Loucy (cell line): ENCODE results near the gene S100A9.
"Not testable (repeated sequence)": the region's sequence is repeated elsewhere in the genome, so short reads cannot be mapped to it uniquely, and the experiment has no call there.

Experiments
- H2AFZ ChIP-seq: fragments of 200-600 bp; sonication (generic); 2 replicates; pipeline ENCODE4 v1.6.0; 2016; ENCODE audit warnings: antibody characterized with exemption, mild to moderate bottlenecking, low read length, moderate library complexity
- H3F3A ChIP-seq: fragments of 200-600 bp; 2 replicates; pipeline ENCODE4 v1.6.0; 2016; ENCODE audit warnings: antibody characterized with exemption, low read depth, mild to moderate bottlenecking
- H3K27me3 ChIP-seq: fragments of 200-600 bp; sonication (generic); 2 replicates; pipeline ENCODE4 v1.6.1; 2014; ENCODE audit warnings: low read length, mild to moderate bottlenecking; ENCODE audit not compliant: insufficient read depth, poor library complexity, severe bottlenecking
- H3K36me3 ChIP-seq: fragments of 200-600 bp; sonication (generic); 2 replicates; pipeline ENCODE4 v1.6.1; 2016; ENCODE audit warnings: low read length; ENCODE audit not compliant: insufficient read depth
- H3K4me1 ChIP-seq: fragments of 200-600 bp; sonication (generic); 2 replicates; pipeline ENCODE4 v1.5.1; 2014; ENCODE audit warnings: low read length, mild to moderate bottlenecking; ENCODE audit not compliant: insufficient read depth, poor library complexity, severe bottlenecking
- H3K4me2 ChIP-seq: fragments of 200-600 bp; sonication (generic); 2 replicates; pipeline ENCODE4 v1.6.0; 2014; ENCODE audit warnings: antibody characterized with exemption, low read length, low read depth, mild to moderate bottlenecking; ENCODE audit not compliant: poor library complexity, severe bottlenecking
- H3K4me3 ChIP-seq: fragments of 200-600 bp; sonication (generic); 2 replicates; pipeline ENCODE4 v1.5.1; 2014; ENCODE audit warnings: low read length, mild to moderate bottlenecking, mixed read lengths; ENCODE audit not compliant: poor library complexity, severe bottlenecking
- H3K79me2 ChIP-seq: fragments of 200-600 bp; sonication (generic); 2 replicates; pipeline ENCODE4 v1.6.1; 2014; ENCODE audit warnings: low read length; ENCODE audit not compliant: insufficient read depth
- H3K9ac ChIP-seq: fragments of 200-600 bp; sonication (generic); 2 replicates; pipeline ENCODE4 v1.6.0; 2014; ENCODE audit warnings: mild to moderate bottlenecking, low read depth, low read length, moderate library complexity; ENCODE audit not compliant: poor library complexity, severe bottlenecking
- H3K9me2 ChIP-seq: fragments of 200-600 bp; sonication (generic); replicated peaks from 2 replicates; pipeline ENCODE4 v1.6.1; 2016; ENCODE audit warnings: low read depth, low read length, mixed read lengths
- H3K9me3 ChIP-seq: fragments of 200-600 bp; sonication (generic); 2 replicates; pipeline ENCODE4 v1.6.1; 2014; ENCODE audit warnings: mild to moderate bottlenecking, antibody characterized with exemption, low read length, low read depth; ENCODE audit not compliant: insufficient read depth
- H4K20me1 ChIP-seq: fragments of 200-600 bp; sonication (generic); 2 replicates; pipeline ENCODE4 v1.6.0; 2014; ENCODE audit warnings: antibody characterized with exemption, low read length, mild to moderate bottlenecking; ENCODE audit not compliant: insufficient read depth, poor library complexity, severe bottlenecking
- EZH2phosphoT487 ChIP-seq: fragments of 200-600 bp; IDR thresholded peaks from 2 replicates; pipeline ENCODE4 v1.6.1; 2018; ENCODE audit warnings: antibody characterized with exemption, mild to moderate bottlenecking, moderate library complexity, borderline replicate concordance
- TF ChIP-seq, protein P1 (sequence below): fragments of 200-600 bp; sonication (generic); conservative IDR thresholded peaks from 2 replicates; pipeline ENCODE4 v1.5.1; 2014; ENCODE audit warnings: mild to moderate bottlenecking, antibody characterized with exemption, low read length

Gene S100A9

DNA sequence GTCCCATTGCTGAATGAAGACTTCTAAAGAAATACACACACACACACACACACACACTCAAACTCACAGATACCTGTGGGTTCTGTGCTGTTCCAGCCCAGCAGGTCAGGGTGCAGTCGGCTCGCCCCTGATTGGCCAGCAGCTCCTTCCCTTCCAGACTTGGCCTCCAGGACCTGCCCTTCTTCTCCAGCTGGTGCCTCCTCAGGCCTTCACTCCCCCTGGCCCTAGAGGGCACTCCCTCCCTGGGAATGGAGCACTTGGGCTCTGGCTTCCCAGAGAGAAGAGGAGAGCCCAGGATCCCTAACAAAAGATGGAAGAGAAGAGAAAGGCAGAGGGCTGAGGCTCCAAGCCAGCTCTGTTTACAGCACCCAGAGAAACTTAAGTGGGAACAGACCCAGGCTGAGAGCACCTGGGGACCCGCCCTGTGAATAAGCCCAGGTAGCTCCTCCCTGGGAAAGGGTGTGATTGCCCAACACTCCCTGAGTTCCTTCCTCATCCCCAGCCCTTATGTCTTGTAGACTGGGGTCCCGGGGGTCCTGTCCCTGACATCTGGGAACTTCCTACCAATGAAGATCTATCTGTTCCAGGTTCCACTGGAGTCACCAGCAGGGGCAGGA lies 45.0 kb upstream of the S100A9 start, which contains the start of gene PGLYRP3:
Gene PGLYRP3 (minus strand): TSS at position 383 of the 617 bp plus-strand sequence. CDS start 2,287 bp downstream, outside the sequence.
- no peaks in the 10 kb centered on the region for H3K27me3 ChIP-seq
- no peak within 1 kb of the TSS for H3K4me3 ChIP-seq
- no peaks in the 10 kb centered on the region for H3K9me3 ChIP-seq
- no peaks in the 10 kb centered on the region for H4K20me1 ChIP-seq
- H3K79me2 ChIP-seq = no peaks in the 10 kb centered on the region
- no peaks in the 10 kb centered on the region for H3K36me3 ChIP-seq
- H3F3A ChIP-seq = no peaks in the 10 kb centered on the region
- H3K9me2 ChIP-seq = no peaks in the 10 kb centered on the region
- H3K9ac ChIP-seq = no peak within 1 kb of the TSS
- H3K4me1 ChIP-seq = peaks cover 3% of the 10 kb centered on the region
- no peak within 1 kb of the TSS for H2AFZ ChIP-seq
- no peak within 1 kb of the TSS for H3K4me2 ChIP-seq
- TF ChIP-seq, protein P1, sequence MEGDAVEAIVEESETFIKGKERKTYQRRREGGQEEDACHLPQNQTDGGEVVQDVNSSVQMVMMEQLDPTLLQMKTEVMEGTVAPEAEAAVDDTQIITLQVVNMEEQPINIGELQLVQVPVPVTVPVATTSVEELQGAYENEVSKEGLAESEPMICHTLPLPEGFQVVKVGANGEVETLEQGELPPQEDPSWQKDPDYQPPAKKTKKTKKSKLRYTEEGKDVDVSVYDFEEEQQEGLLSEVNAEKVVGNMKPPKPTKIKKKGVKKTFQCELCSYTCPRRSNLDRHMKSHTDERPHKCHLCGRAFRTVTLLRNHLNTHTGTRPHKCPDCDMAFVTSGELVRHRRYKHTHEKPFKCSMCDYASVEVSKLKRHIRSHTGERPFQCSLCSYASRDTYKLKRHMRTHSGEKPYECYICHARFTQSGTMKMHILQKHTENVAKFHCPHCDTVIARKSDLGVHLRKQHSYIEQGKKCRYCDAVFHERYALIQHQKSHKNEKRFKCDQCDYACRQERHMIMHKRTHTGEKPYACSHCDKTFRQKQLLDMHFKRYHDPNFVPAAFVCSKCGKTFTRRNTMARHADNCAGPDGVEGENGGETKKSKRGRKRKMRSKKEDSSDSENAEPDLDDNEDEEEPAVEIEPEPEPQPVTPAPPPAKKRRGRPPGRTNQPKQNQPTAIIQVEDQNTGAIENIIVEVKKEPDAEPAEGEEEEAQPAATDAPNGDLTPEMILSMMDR = peak; percentile 46
- no peak for TF ChIP-seq EZH2phosphoT487

DNA sequence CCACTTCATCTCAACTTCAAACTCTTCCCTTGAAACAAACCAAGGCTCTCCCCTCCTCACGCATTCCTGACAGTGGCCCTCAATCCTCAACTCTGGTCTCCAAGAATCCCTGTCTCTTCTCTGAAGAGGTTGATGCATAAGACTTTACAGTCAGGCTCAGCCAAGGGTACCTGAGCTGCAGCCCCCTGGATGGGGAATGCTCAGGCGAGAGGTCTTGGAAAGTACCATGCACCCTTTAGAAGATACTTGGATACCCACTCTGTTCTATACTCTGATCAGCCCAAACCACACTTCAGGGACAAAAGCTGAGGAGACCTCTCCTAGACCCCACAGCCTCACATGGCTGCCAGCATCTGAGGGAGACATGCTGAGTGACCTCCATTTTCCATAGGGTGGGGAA lies 44.4 kb upstream of the S100A9 start:
- H2AFZ ChIP-seq = no peak overlapping the region
- no peaks in the 10 kb centered on the region for H3K79me2 ChIP-seq
- TF ChIP-seq, protein P1 = no peak
- TF ChIP-seq EZH2phosphoT487 = no peak
- H3K9me3 ChIP-seq = no peaks in the 10 kb centered on the region
- no peaks in the 10 kb centered on the region for H3F3A ChIP-seq
- H3K36me3 ChIP-seq = no peaks in the 10 kb centered on the region
- H3K4me2 ChIP-seq = no peak overlapping the region
- H3K4me1 ChIP-seq = peaks cover 3% of the 10 kb centered on the region
- H3K9me2 ChIP-seq = no peaks in the 10 kb centered on the region
- H3K27me3 ChIP-seq = no peaks in the 10 kb centered on the region
- H4K20me1 ChIP-seq = no peaks in the 10 kb centered on the region
- no peak overlapping the region for H3K9ac ChIP-seq
- H3K4me3 ChIP-seq = no peak overlapping the region

DNA sequence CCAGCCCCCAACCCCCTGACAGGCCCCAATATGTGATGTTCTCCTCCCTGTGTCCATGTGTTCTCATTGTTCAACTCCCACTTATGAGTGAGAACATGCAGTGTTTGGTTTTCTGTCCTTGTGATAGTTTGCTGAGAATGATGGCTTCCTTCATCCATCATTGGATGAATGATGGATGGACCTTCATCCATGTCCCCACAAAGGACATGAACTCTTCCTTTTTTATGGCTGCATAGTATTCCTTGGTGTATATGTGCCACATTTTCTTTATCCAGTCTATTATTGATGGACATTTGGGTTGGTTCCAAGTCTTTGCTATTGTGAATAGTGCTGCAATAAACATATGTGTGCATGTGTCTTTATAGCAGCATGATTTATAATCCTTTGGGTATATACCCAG lies 43.3 kb upstream of the S100A9 start:
- not testable (repeated sequence) for H3K4me3 ChIP-seq, H4K20me1 ChIP-seq, H3K9me2 ChIP-seq, H2AFZ ChIP-seq, H3K4me2 ChIP-seq, H3K27me3 ChIP-seq, H3F3A ChIP-seq, H3K79me2 ChIP-seq, H3K9me3 ChIP-seq, H3K36me3 ChIP-seq, H3K4me1 ChIP-seq, H3K9ac ChIP-seq

DNA sequence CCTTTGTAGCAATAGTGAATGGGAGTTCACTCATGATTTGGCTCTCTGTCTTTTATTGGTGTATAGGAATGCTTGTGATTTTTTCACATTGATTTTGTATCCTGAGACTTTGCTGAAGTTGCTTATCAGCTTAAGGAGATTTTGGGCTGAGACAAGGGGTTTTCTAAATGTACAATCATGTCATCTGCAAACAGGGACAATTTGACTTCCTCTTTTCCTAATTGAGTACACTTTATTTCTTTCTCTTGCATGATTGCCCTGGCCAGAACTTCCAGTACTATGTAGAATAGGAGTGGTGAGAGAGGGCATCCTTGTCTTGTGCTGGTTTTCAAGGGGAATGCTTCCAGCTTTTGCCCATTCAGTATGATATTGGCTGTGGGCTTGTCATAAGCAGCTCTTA lies 41.6 kb upstream of the S100A9 start:
- not testable (repeated sequence) for H3K4me2 ChIP-seq, H3K9ac ChIP-seq, H2AFZ ChIP-seq, H3K27me3 ChIP-seq, H3F3A ChIP-seq, H3K9me3 ChIP-seq, H3K4me3 ChIP-seq, H3K36me3 ChIP-seq, H3K4me1 ChIP-seq, H3K79me2 ChIP-seq, H3K9me2 ChIP-seq, H4K20me1 ChIP-seq

DNA sequence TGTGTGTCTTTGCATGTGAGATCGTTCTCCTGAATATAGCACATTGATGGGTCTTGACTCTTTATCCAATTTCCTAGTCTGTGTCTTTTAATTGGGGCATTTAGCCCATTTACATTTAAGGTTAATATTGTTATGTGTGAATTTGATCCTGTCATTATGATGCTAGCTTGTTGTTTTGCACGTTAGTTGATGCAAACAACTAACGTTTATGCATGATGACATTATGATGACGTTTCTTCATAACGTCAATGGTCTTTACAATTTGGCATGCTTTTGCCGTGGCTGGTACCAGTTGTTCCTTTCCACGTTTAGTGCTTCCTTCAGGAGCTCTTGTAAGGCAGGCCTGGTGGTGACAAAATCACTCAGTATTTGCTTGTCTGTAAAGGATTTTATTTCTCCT lies 39.5 kb upstream of the S100A9 start:
- H3F3A ChIP-seq, H3K9me3 ChIP-seq, H4K20me1 ChIP-seq, H3K36me3 ChIP-seq, H3K4me1 ChIP-seq, H3K27me3 ChIP-seq, H3K4me3 ChIP-seq, H3K9ac ChIP-seq, H3K9me2 ChIP-seq, H3K79me2 ChIP-seq, H2AFZ ChIP-seq, H3K4me2 ChIP-seq: not testable (repeated sequence)
